Endothelial cell of umbilical vein (primary cell): ENCODE measurements around the gene SPDYC.

Experiments used
- EZH2 ChIP-seq: IDR thresholded peaks from 2 replicates; pipeline ENCODE4 v1.6.1; 2012; ENCODE audit warnings: borderline replicate concordance, low read depth, mild to moderate bottlenecking, moderate library complexity, low read length, inconsistent platforms; ENCODE audit not compliant: severe bottlenecking
- TF ChIP-seq, protein P1 (sequence below), 2 donors: IDR thresholded peaks; 1 replicate in 1 of 2; 2 replicates in 1 of 2; pipeline ENCODE4 v1.5.1; 2011; ENCODE audit warnings: low read length in 2 of 2, mild to moderate bottlenecking in 2 of 2, moderate library complexity in 2 of 2, control low read depth in 1 of 2, inconsistent platforms in 1 of 2, low read depth in 1 of 2; ENCODE audit not compliant: insufficient read depth in 1 of 2; ENCODE audit errors: extremely low read depth in 1 of 2

- TF ChIP-seq, protein P1, sequence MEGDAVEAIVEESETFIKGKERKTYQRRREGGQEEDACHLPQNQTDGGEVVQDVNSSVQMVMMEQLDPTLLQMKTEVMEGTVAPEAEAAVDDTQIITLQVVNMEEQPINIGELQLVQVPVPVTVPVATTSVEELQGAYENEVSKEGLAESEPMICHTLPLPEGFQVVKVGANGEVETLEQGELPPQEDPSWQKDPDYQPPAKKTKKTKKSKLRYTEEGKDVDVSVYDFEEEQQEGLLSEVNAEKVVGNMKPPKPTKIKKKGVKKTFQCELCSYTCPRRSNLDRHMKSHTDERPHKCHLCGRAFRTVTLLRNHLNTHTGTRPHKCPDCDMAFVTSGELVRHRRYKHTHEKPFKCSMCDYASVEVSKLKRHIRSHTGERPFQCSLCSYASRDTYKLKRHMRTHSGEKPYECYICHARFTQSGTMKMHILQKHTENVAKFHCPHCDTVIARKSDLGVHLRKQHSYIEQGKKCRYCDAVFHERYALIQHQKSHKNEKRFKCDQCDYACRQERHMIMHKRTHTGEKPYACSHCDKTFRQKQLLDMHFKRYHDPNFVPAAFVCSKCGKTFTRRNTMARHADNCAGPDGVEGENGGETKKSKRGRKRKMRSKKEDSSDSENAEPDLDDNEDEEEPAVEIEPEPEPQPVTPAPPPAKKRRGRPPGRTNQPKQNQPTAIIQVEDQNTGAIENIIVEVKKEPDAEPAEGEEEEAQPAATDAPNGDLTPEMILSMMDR (IDR thresholded peaks at IDR 0.05; ENCODE audit: extremely low read depth in 1 of 2, insufficient read depth in 1 of 2, low read depth in 1 of 2, low read length in 2 of 2) = no peak
- TF ChIP-seq EZH2 = no peak
Observed at GRCh38 chr11:65163684-65164083, 6.3 kb upstream of the SPDYC start.
